A549 (cell line): ENCODE results near the gene RUVBL1. TPM values are rescaled to one million over a fixed set of nuclear protein-coding genes. Genes with fewer than 3 reads are reported as not detected.

Experiments
- ATAC-seq, 2 experiments: fragments of 200-7000 bp in 1 of 2; fragments of >200 bp in 1 of 2; cut with Nextera tagmentation in 1 of 2; cut with Tn5 transposase in 1 of 2; 3 replicates each; pipeline versions ENCODE4 v1.8.0 to v1.9.1; 2018 to 2020; ENCODE audit warnings: mild to moderate bottlenecking in 1 of 2, moderate library complexity in 1 of 2
- CTCF ChIA-PET: fragments of 300-600 bp; sonication (Branson Sonifier 250); formaldehyde crosslinking; extraction: SDS; loops from one replicate; lab custom pipeline; 2021; ENCODE audit warnings: antibody characterized with exemption, inconsistent platforms; lab: Yijun Ruan, JAX
- POLR2A ChIA-PET: fragments of 350-600 bp; formaldehyde crosslinking; extraction: SDS; loops from one replicate; lab custom pipeline; 2021; ENCODE audit warnings: antibody characterized with exemption, inconsistent platforms; lab: Yijun Ruan, JAX
- DNase-seq, 2 experiments: peaks; one replicate each; pipeline versions ENCODE4 v3.0.0 to v3.0.0-alpha.2; 2011 to 2016; ENCODE audit warnings: low read depth in 1 of 2, low spot score in 1 of 2
- FAIRE-seq: peaks from 2 replicates; lab custom pipeline; 2011; peaks lifted over from hg19 to GRCh38; lab: Jason Lieb, UNC
- H3K27ac ChIP-seq, 2 experiments: fragments of >200 bp; sonication (Bioruptor Twin); formaldehyde crosslinking; 3 replicates each; pipeline ENCODE4 v1.5.1; 2016 to 2017
- H3K4me1 ChIP-seq: fragments of >200 bp; sonication (Bioruptor Twin); formaldehyde crosslinking; 3 replicates; pipeline ENCODE4 v1.6.1; 2016
- H3K4me2 ChIP-seq: fragments of >200 bp; sonication (Bioruptor Twin); formaldehyde crosslinking; 3 replicates; pipeline ENCODE4 v1.6.1; 2016
- H3K4me3 ChIP-seq: fragments of >200 bp; sonication (Bioruptor Twin); formaldehyde crosslinking; 3 replicates; pipeline ENCODE4 v1.5.1; 2016
- H3K9me3 ChIP-seq: fragments of >200 bp; sonication (Bioruptor Twin); formaldehyde crosslinking; 3 replicates; pipeline ENCODE4 v1.6.1; 2016
- CBX8 ChIP-seq: fragments of 200-600 bp; sonication (generic); IDR thresholded peaks from 2 replicates; pipeline ENCODE4 v1.6.1; 2016
- CHD2 ChIP-seq: fragments of 150-350 bp; IDR thresholded peaks from 2 replicates; pipeline ENCODE4 v1.6.1; 2014; ENCODE audit warnings: low read length; ENCODE audit not compliant: partially characterized antibody
- CTCF ChIP-seq: fragments of >200 bp; sonication (Bioruptor Twin); formaldehyde crosslinking; IDR thresholded peaks from 3 replicates; pipeline ENCODE4 v1.5.1; 2016
- EHMT2 ChIP-seq: fragments of 200-600 bp; sonication (generic); IDR thresholded peaks from 2 replicates; pipeline ENCODE4 v1.6.1; 2016; ENCODE audit warnings: antibody characterized with exemption, low read depth, mild to moderate bottlenecking, moderate library complexity
- EP300 ChIP-seq, 2 experiments: fragments of >200 bp; sonication (Bioruptor Twin); formaldehyde crosslinking; IDR thresholded peaks; 2 replicates in 1 of 2; 3 replicates in 1 of 2; pipeline ENCODE4 v1.6.1; 2016 to 2017
- FOSB ChIP-seq: fragments of 250-450 bp; sonication (Bioruptor Pico); IDR thresholded peaks from 2 replicates; pipeline ENCODE4 v1.5.0; 2020; ENCODE audit warnings: mild to moderate bottlenecking, moderate library complexity
- HDAC2 ChIP-seq: fragments of 200-600 bp; sonication (generic); IDR thresholded peaks from 2 replicates; pipeline ENCODE4 v1.6.1; 2016
- HEYL ChIP-seq: fragments of 250-450 bp; sonication (Bioruptor Pico); IDR thresholded peaks from 2 replicates; pipeline ENCODE4 v1.8.0; 2021; ENCODE audit warnings: mild to moderate bottlenecking, moderate library complexity
- HOXA7 ChIP-seq: fragments of 250-450 bp; sonication (Bioruptor Pico); IDR thresholded peaks from 2 replicates; pipeline ENCODE4 v1.5.0; 2020; ENCODE audit warnings: mild to moderate bottlenecking, moderate library complexity
- HOXB5 ChIP-seq: fragments of 250-450 bp; sonication (Bioruptor Pico); IDR thresholded peaks from 2 replicates; pipeline ENCODE4 v1.5.0; 2020; ENCODE audit warnings: mild to moderate bottlenecking, moderate library complexity
- JUNB ChIP-seq: fragments of >200 bp; sonication (Bioruptor Twin); formaldehyde crosslinking; IDR thresholded peaks from 2 replicates; pipeline ENCODE4 v1.6.1; 2016
- KDM5A ChIP-seq: fragments of 200-600 bp; sonication (generic); IDR thresholded peaks from 2 replicates; pipeline ENCODE4 v1.6.1; 2016; ENCODE audit warnings: antibody characterized with exemption, mild to moderate bottlenecking
- MAX ChIP-seq: IDR thresholded peaks from 2 replicates; pipeline ENCODE4 v1.6.1; 2012
- MAZ ChIP-seq: fragments of 150-350 bp; IDR thresholded peaks from 2 replicates; pipeline ENCODE4 v1.6.1; 2014; ENCODE audit warnings: antibody characterized with exemption, low read depth, low read length, borderline replicate concordance
- MYC ChIP-seq: IDR thresholded peaks from 2 replicates; pipeline ENCODE4 v1.6.1; 2012; ENCODE audit warnings: mild to moderate bottlenecking, inconsistent platforms, low read length, improper control_type of control experiment, borderline replicate concordance
- NFE2L2 ChIP-seq: fragments of 150-350 bp; conservative IDR thresholded peaks from 2 replicates; pipeline ENCODE4 v1.6.1; 2014; ENCODE audit warnings: low read length
- NR3C1 ChIP-seq: fragments of >200 bp; sonication (Bioruptor Twin); formaldehyde crosslinking; IDR thresholded peaks from 3 replicates; pipeline ENCODE4 v1.6.1; 2017
- POLR2A ChIP-seq: IDR thresholded peaks from 2 replicates; pipeline ENCODE4 v1.6.1; 2012; ENCODE audit warnings: mild to moderate bottlenecking, low read length
- RARB ChIP-seq: fragments of 250-450 bp; sonication (Bioruptor Pico); IDR thresholded peaks from 2 replicates; pipeline ENCODE4 v1.8.0; 2021; ENCODE audit warnings: mild to moderate bottlenecking, moderate library complexity
- RNF2 ChIP-seq: fragments of 200-600 bp; sonication (generic); IDR thresholded peaks from 2 replicates; pipeline ENCODE4 v1.6.1; 2016; ENCODE audit warnings: low read depth, mild to moderate bottlenecking, antibody characterized with exemption, moderate library complexity, borderline replicate concordance
- SMC3 ChIP-seq: fragments of >200 bp; sonication (Bioruptor Twin); formaldehyde crosslinking; IDR thresholded peaks from 3 replicates; pipeline ENCODE4 v1.6.1; 2018; ENCODE audit warnings: inconsistent platforms
- SREBF2 ChIP-seq: fragments of 450-650 bp; IDR thresholded peaks from 2 replicates; pipeline ENCODE4 v1.6.1; 2014; ENCODE audit warnings: mild to moderate bottlenecking, moderate library complexity
- USF2 ChIP-seq: fragments of 450-650 bp; IDR thresholded peaks from 2 replicates; pipeline ENCODE4 v1.6.1; 2014; ENCODE audit warnings: antibody characterized with exemption
- ZSCAN20 ChIP-seq: fragments of 250-450 bp; sonication (Bioruptor Pico); IDR thresholded peaks from 2 replicates; pipeline ENCODE4 v1.8.0; 2022; ENCODE audit warnings: mild to moderate bottlenecking, moderate library complexity
- WGBS: methylation state at CpG from one replicate; pipeline ENCODE4 v1.1.6; 2017; ENCODE audit errors: missing lambda C conversion rate; 5-methylcytosine and 5-hydroxymethylcytosine counted together
- polyA plus RNA-seq, 4 experiments: library from polyadenylated mRNA; depleted of rRNA in 3 of 4; stranded (reverse); fragments of >200 nt; fragmentation: RNase III in 1 of 4; extraction: RNeasy Plus Mini Kit Qiagen cat#74134 plus additional on column Dnase treatment in 1 of 4; gene quantifications; 2 replicates in 3 of 4; 3 replicates in 1 of 4; pipeline ENCODE4 v1.2.3, GENCODE V29; 2011 to 2017
- TF ChIP-seq, protein P1 (sequence below): fragments of >200 bp; sonication (Bioruptor Twin); formaldehyde crosslinking; IDR thresholded peaks from 2 replicates; pipeline ENCODE4 v1.6.1; 2016

Gene RUVBL1
- polyA plus RNA-seq, 2 of the 4 experiments (the other 2 are of a cell fraction): 105 to 144 TPM

DNA sequence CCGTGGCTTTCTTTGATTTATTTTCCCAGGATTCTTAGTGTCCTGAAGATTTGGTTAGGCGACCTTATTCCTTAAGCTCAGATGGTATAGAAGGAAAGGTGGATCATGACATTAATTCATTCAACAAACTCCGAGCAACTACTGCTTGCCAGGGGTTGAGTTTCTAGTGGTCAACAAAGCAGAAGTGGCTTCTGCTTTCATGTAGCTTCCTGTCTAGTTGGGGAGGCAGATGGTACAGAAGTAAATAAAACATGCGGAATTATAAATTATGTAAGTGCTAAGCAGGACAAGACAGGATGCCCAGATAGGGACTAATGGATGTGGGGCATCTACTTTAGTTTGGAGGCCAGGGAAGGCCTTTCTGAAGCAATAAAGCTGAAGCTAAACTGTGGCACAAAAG, 45.2 kb upstream of the RUVBL1 start:
- no peak for TF ChIP-seq CHD2
- no peak for TF ChIP-seq FOSB (CRISPR knock-in tag)
- no peak for TF ChIP-seq NFE2L2
- no peak for TF ChIP-seq HOXA7
- no peak for TF ChIP-seq EP300 (IDR thresholded peaks at IDR 0.05)
- TF ChIP-seq MAX: no peak
- no peak for TF ChIP-seq RNF2
- TF ChIP-seq CTCF: no peak
- no peak for TF ChIP-seq SREBF2
- TF ChIP-seq USF2: no peak
- TF ChIP-seq, all 56 proteins: peak for 0
- ChIA-PET POLR2A (no interaction called here), CTCF (interaction anchor here (0.8 to 3.0 kb wide), 5 partner anchors 74 to 439 kb away, joined by 3 to 10 read pairs (median 4); no protein-coding TSS in a partner anchor)
- Histone ChIP-seq H3K4me2 (no peak overlapping the region), H3K27ac (no peak overlapping the region), H3K9me3 (no peaks in the 10 kb centered on the region), H3K4me3 (no peak overlapping the region), H3K4me1 (no peaks in the 10 kb centered on the region; the same call in 2 of the 3 replicates)
- DNase-seq: no peak
- FAIRE-seq: no peak
- WGBS: 74% methylated on average over 4 of the region's 4 CpGs
- no peak for ATAC-seq

DNA sequence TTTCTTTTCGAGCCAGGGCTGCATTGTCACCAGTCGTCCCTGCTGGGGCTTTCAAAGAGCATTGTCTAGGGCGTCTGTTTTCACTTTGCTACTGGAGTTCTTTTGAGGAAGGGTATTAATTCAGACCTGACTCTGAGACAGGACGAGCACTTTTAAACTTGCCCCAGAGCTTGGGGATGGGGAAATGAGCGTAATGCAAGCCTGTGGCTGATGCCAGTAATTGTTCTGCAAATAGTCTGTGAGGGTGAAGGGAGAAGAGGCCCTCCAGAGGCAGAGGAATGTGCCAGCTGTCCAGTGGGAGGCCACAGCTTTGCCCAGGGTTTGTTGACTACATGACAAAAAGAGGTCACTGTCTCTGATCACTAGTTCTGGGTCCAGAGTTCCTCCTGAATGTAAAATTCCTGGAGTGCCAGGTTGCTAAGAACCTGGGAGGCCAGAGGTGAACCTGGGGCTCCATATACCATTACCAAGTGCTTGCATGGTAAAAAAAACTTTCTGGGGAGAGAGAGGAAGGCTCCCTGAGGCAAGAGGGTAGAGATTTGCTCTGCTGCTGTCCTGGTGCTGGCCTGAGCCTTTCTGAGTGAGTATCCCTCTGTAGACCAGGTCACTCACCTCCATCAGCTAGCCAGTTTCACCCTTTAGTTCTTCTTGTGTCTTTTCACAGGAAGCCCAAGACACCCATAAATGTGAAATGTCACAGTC, 44.5 kb upstream of the RUVBL1 start:
- Histone ChIP-seq H3K9me3 (no peaks in the 10 kb centered on the region), H3K4me1 (no peaks in the 10 kb centered on the region; the same call in 2 of the 3 replicates), H3K27ac (no peak overlapping the region), H3K4me2 (no peak overlapping the region), H3K4me3 (no peak overlapping the region)
- WGBS: 55% methylated on average over 5 of the region's 5 CpGs
- DNase-seq (no peak), ATAC-seq (no peak), FAIRE-seq (no peak)
- TF ChIP-seq HEYL (CRISPR knock-in tag) (no peak), ZSCAN20 (no peak), EHMT2 (no peak), MAZ (no peak), SMC3 (no peak), HDAC2 (no peak), NR3C1 (no peak), RNF2 (no peak), HOXB5 (no peak), RARB (CRISPR knock-in tag) (no peak), POLR2A (no peak), CBX8 (no peak), MYC (no peak), JUNB (no peak)
- TF ChIP-seq, protein P1, sequence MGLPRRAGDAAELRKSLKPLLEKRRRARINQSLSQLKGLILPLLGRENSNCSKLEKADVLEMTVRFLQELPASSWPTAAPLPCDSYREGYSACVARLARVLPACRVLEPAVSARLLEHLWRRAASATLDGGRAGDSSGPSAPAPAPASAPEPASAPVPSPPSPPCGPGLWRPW: no peak
- ChIA-PET POLR2A (no interaction called here), CTCF (interaction anchor here (1.0 to 3.0 kb wide), 6 partner anchors 16 to 440 kb away, joined by 3 to 10 read pairs (median 4); no protein-coding TSS in a partner anchor)

DNA sequence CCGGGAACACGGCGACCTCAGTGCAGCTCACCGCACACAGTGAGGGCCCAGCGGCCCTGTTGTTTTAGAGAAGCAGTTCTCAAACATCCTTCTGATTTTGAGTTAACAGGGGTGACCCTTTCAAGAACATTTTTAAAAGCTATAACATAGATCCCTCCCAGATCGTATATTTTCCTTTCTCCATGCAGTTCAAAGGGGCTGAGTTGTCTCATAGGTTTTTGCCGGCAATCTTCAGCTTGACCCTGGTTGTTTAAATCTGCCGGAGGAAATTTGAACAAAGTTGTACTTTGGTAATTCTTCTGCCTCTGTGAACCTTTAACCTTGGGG, 44.0 kb upstream of the RUVBL1 start:
- DNase-seq: no peak
- ChIA-PET POLR2A (no interaction called here), CTCF (interaction anchor here (1.1 to 3.0 kb wide), 5 partner anchors 16 to 441 kb away, joined by 4 to 10 read pairs (median 5); no protein-coding TSS in a partner anchor)
- Histone ChIP-seq H3K4me1 (no peaks in the 10 kb centered on the region; the same call in 2 of the 3 replicates), H3K27ac (no peak overlapping the region), H3K4me2 (no peak overlapping the region), H3K9me3 (no peaks in the 10 kb centered on the region), H3K4me3 (no peak overlapping the region)
- no peak for TF ChIP-seq KDM5A
- TF ChIP-seq EHMT2: no peak
- WGBS: 91% methylated on average over 8 of the region's 8 CpGs
- no peak for FAIRE-seq
- no peak for ATAC-seq
